Sigmoid colon (tissue), 7 donors: ENCODE results near the gene FREM1. TPM values are rescaled to one million over a fixed set of nuclear protein-coding genes. Genes with fewer than 3 reads are reported as not detected.

Source experiments
- DNase-seq: peaks from one replicate; pipeline ENCODE4 v3.0.0-alpha.2; 2019
- H3K27ac ChIP-seq, 4 donors: fragments of 200-600 bp; sonication (generic); one replicate each; pipeline ENCODE4 v1.5.1; 2016 to 2019; ENCODE audit warnings: mild to moderate bottlenecking in 1 of 4
- H3K27me3 ChIP-seq, 3 donors: fragments of 200-600 bp; sonication (generic); one replicate each; pipeline ENCODE4 v1.5.1; 2019; ENCODE audit warnings: mild to moderate bottlenecking in 1 of 3
- H3K36me3 ChIP-seq, 4 donors: fragments of 200-600 bp; sonication (generic); one replicate each; pipeline ENCODE4 v1.5.1; 2016 to 2019
- H3K4me1 ChIP-seq, 4 donors: fragments of 200-600 bp; sonication (generic); one replicate each; pipeline ENCODE4 v1.5.1; 2017 to 2019
- H3K4me3 ChIP-seq, 4 donors: fragments of 200-600 bp; sonication (generic); one replicate each; pipeline ENCODE4 v1.5.1; 2017 to 2019; ENCODE audit warnings: mild to moderate bottlenecking in 2 of 4, moderate library complexity in 1 of 4
- H3K9me3 ChIP-seq, 4 donors: fragments of 200-600 bp in 3 of 4; sonication (generic) in 3 of 4; one replicate each; pipeline versions ENCODE4 v1.5.1 to v1.6.1; 2013 to 2019
- CTCF ChIP-seq, 4 experiments: fragments of 450-650 bp in 3 of 4; fragments of 200-600 bp in 1 of 4; IDR thresholded peaks; one replicate each; pipeline ENCODE4 v1.5.1; 2016 to 2019; ENCODE audit warnings: antibody characterized with exemption in 4 of 4, mild to moderate bottlenecking in 3 of 4, moderate library complexity in 2 of 4
- EP300 ChIP-seq, 4 donors: sonication (generic); formaldehyde crosslinking; IDR thresholded peaks; one replicate each; pipeline ENCODE4 v1.6.1; 2017; ENCODE audit warnings: antibody characterized with exemption in 4 of 4
- POLR2A ChIP-seq, 2 donors: fragments of 450-650 bp; IDR thresholded peaks; one replicate each; pipeline ENCODE4 v1.6.1; 2016; ENCODE audit warnings: antibody characterized with exemption in 2 of 2, mild to moderate bottlenecking in 2 of 2, moderate library complexity in 2 of 2
- POLR2AphosphoS5 ChIP-seq, 4 donors: sonication (generic); formaldehyde crosslinking; IDR thresholded peaks; one replicate each; pipeline ENCODE4 v1.6.1; 2017; ENCODE audit warnings: antibody characterized with exemption in 4 of 4
- WGBS, 2 donors: extraction: QIAGEN DNeasy Blood & Tissue Kit; methylation state at CpG; one replicate each; pipeline ENCODE4 v1.1.7; 2013; 5-methylcytosine and 5-hydroxymethylcytosine counted together
- intact Hi-C: fragments of 100-400 bp; cut with DNase I; formaldehyde crosslinking; loops from one replicate; pipeline ENCODE4 v1.15.1; 2023
- polyA plus RNA-seq, 3 donors: library from polyadenylated mRNA; stranded (reverse); fragments of 200-250 nt; gene quantifications; one replicate each; pipeline ENCODE4 v1.2.3, GENCODE V29; 2013
- total RNA-seq, 4 donors: library from RNA; depleted of rRNA; stranded (reverse); fragments of >200 nt; gene quantifications; one replicate each; pipeline ENCODE4 v1.1.0, GENCODE V29; 2016
- donor health status: healthy with polysubstance abuse.
- donor health status: Bipolar disorder and iron deficiency.
- donor health status: healthy.

Gene FREM1
- total and polyA plus RNA-seq, 7 donors = 0.96 to 45.1 (median 11.4) TPM; not detected in 1

GRCh38 chr9:14710804-14711203 is 199.4 kb downstream of the FREM1 start:
- Histone ChIP-seq H3K27ac (no peak overlapping the region), H3K4me1 (no peaks in the 10 kb centered on the region), H3K27me3 (no peaks in the 10 kb centered on the region), H3K36me3 (no peaks in the 10 kb centered on the region), H3K4me3 (no peak overlapping the region), H3K9me3 (peaks cover 0 to 2% (median 0%) of the 10 kb centered on the region in 4 donors)
- intact Hi-C loops = no loop called here
- no peak for TF ChIP-seq EP300 (IDR thresholded peaks at IDR 0.05)
- TF ChIP-seq POLR2AphosphoS5 (IDR thresholded peaks at IDR 0.05) = no peak
- no peak for TF ChIP-seq CTCF (IDR thresholded peaks at IDR 0.05)
- no peak for TF ChIP-seq POLR2A (IDR thresholded peaks at IDR 0.05)
- no peak for DNase-seq

GRCh38 chr9:14706530-14707140 is 203.6 kb downstream of the FREM1 start:
- Histone ChIP-seq H3K27me3 (no peaks in the 10 kb centered on the region), H3K4me3 (no peak overlapping the region), H3K9me3 (peaks cover 0 to 14% (median 2%) of the 10 kb centered on the region in 4 donors), H3K4me1 (no peaks in the 10 kb centered on the region), H3K36me3 (no peaks in the 10 kb centered on the region), H3K27ac (no peak overlapping the region)
- TF ChIP-seq EP300 (IDR thresholded peaks at IDR 0.05) (no peak), POLR2AphosphoS5 (IDR thresholded peaks at IDR 0.05) (no peak), CTCF (IDR thresholded peaks at IDR 0.05) (no peak), POLR2A (IDR thresholded peaks at IDR 0.05) (no peak)
- intact Hi-C loops = no loop called here
- DNase-seq = no peak
- WGBS, 2 donors = 82 to 92% methylated on average over 5 of the region's 5 CpGs

GRCh38 chr9:14705079-14705478 is 205.1 kb downstream of the FREM1 start:
- Histone ChIP-seq H3K36me3 (no peaks in the 10 kb centered on the region), H3K27me3 (no peaks in the 10 kb centered on the region), H3K4me3 (no peak overlapping the region), H3K4me1 (no peaks in the 10 kb centered on the region), H3K9me3 (peaks cover 0 to 14% (median 2%) of the 10 kb centered on the region in 4 donors), H3K27ac (no peak overlapping the region)
- TF ChIP-seq EP300 (IDR thresholded peaks at IDR 0.05) = no peak
- TF ChIP-seq POLR2AphosphoS5 (IDR thresholded peaks at IDR 0.05) = no peak
- TF ChIP-seq CTCF (IDR thresholded peaks at IDR 0.05) = no peak
- TF ChIP-seq POLR2A (IDR thresholded peaks at IDR 0.05) = no peak
- intact Hi-C loops = no loop called here
- DNase-seq = no peak

- intact Hi-C loops = no loop called here
- no peak for TF ChIP-seq POLR2A (IDR thresholded peaks at IDR 0.05)
- TF ChIP-seq POLR2AphosphoS5 (IDR thresholded peaks at IDR 0.05) = no peak
- no peak for TF ChIP-seq CTCF (IDR thresholded peaks at IDR 0.05)
- no peak for TF ChIP-seq EP300 (IDR thresholded peaks at IDR 0.05)
- no peak overlapping the region for H3K4me3 ChIP-seq
- no peaks in the 10 kb centered on the region for H3K36me3 ChIP-seq
- no peak for DNase-seq
- H3K9me3 ChIP-seq = peaks cover 0 to 14% (median 2%) of the 10 kb centered on the region in 4 donors
- no peaks in the 10 kb centered on the region for H3K4me1 ChIP-seq
- no peak overlapping the region for H3K27ac ChIP-seq
- H3K27me3 ChIP-seq = no peaks in the 10 kb centered on the region
- WGBS, 2 donors = 85 to 92% methylated on average over 3 of the region's 3 CpGs
These were observed 205.9 kb downstream of the FREM1 start for GRCh38 chr9:14704281-14704680.

GRCh38 chr9:14702200-14702720 is 208.0 kb downstream of the FREM1 start:
- no peaks in the 10 kb centered on the region for H3K27me3 ChIP-seq
- H3K4me3 ChIP-seq = no peak overlapping the region
- H3K27ac ChIP-seq = no peak overlapping the region
- intact Hi-C loops = no loop called here
- peaks cover 0 to 14% (median 2%) of the 10 kb centered on the region in 4 donors for H3K9me3 ChIP-seq
- no peaks in the 10 kb centered on the region for H3K4me1 ChIP-seq
- H3K36me3 ChIP-seq = no peaks in the 10 kb centered on the region
- no peak for TF ChIP-seq CTCF (IDR thresholded peaks at IDR 0.05)
- WGBS, 2 donors = 50 to 71% methylated on average over 4 of the region's 4 CpGs
- no peak for DNase-seq
